ENCODE results near the gene TNN.

TNN gene

DNA sequence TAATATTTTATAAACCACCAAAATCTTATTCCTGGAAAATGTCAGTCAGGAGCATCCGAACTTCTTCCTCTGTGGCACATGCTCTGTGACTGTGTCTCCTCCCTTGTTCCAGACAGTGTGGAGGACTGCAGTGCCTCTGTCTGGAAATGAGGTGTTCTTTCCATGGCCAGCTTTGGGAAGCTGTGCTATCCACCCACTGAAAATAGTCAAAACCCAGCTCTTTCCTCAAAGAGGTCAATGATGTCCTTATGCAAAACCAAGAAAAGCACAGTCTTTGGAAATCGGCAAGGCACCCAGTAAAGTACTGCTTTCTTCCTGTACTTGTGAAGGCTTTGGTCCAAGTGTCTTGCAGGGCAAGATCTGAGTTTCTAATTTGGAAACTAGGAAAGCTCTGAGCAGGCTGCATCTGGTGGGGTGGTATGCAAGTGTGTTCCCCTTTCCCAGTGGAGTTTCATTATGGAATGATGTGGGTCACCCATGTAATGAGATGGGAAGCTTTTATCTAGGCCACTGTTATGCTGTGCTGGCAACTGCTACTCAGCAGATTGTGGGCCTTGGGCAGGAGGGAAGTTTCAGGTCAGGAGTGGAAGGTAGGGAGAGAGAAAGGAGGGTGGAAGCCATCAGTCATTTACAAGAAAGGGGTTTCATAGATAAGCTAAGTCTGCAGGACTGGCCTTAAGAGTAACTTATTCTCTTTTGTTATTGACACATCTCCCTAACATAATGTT, 119.0 kb downstream of the TNN start:
- no peak for DNase-seq (ENCODE audit: low read depth)
- H3K4me3 ChIP-seq (ENCODE audit: control insufficient read depth, low read depth, low read length) = no peak overlapping the region
- TF ChIP-seq CTCF (conservative IDR thresholded peaks at IDR 0.05; ENCODE audit: control insufficient read depth, insufficient read depth, low read depth, low read length) = no peak

GRCh38 chr1:175188936-175189335, 121.3 kb downstream of the TNN start:
- no peak overlapping the region for H3K4me3 ChIP-seq (ENCODE audit: control insufficient read depth, low read depth, low read length)

GRCh38 chr1:175191659-175192058, 124.0 kb downstream of the TNN start:
- H3K4me3 ChIP-seq (ENCODE audit: control insufficient read depth, low read depth, low read length) = peak overlapping the region; percentile 42
- no peak for TF ChIP-seq CTCF (conservative IDR thresholded peaks at IDR 0.05; ENCODE audit: control insufficient read depth, insufficient read depth, low read depth, low read length)
- DNase-seq (ENCODE audit: low read depth) = no peak

More at GRCh38 chr1:175188936-175189335, 121.3 kb downstream of the TNN start:
- TF ChIP-seq CTCF (conservative IDR thresholded peaks at IDR 0.05; ENCODE audit: control insufficient read depth, insufficient read depth, low read depth, low read length) = no peak
- DNase-seq (ENCODE audit: low read depth) = no peak

DNA sequence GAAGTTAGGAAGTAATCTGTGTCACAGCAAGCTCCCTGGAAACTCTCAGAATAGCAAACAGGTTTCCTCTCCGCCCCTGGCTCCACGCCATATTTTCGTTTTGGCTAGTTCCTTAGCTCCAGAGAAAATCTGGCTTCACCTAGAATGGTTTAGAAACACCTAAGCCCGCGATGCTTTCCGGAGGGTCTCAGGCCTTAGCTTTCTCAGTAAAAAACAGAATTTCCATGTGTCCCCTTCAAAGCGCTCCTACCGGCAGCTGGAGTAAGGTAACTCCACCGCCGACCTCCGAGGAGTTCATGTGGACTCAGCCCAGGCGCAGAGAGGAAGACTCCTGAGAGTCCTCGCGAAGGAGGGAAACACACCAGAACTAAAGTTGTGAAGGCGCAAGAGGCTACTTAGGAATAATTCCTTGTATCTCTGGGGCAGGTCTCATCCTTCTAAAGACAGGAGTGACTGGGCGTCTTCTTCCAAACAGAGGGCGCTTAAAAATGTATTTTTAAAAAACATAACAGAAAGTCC, 124.5 kb downstream of the TNN start:
- H3K4me3 ChIP-seq (ENCODE audit: control insufficient read depth, low read depth, low read length) = peak overlapping the region; percentile 42
- no peak for TF ChIP-seq CTCF (conservative IDR thresholded peaks at IDR 0.05; ENCODE audit: control insufficient read depth, insufficient read depth, low read depth, low read length)
- DNase-seq (ENCODE audit: low read depth) = no peak

GRCh38 chr1:175192630-175193526, 125.2 kb downstream of the TNN start, which contains the start of gene KIAA0040:
TSS of gene KIAA0040 (minus strand) at chr1:175192776. CDS start at chr1:175161013, 31,763 bp downstream.
- peak within 1 kb of the TSS; percentile 42 for H3K4me3 ChIP-seq (ENCODE audit: control insufficient read depth, low read depth, low read length)
- TF ChIP-seq CTCF (conservative IDR thresholded peaks at IDR 0.05; ENCODE audit: control insufficient read depth, insufficient read depth, low read depth, low read length) = no peak
- DNase-seq (ENCODE audit: low read depth) = no peak

GRCh38 chr1:175193527-175193910, 125.9 kb downstream of the TNN start:
- TF ChIP-seq CTCF (conservative IDR thresholded peaks at IDR 0.05; ENCODE audit: control insufficient read depth, insufficient read depth, low read depth, low read length) = no peak
- no peak overlapping the region for H3K4me3 ChIP-seq (ENCODE audit: control insufficient read depth, low read depth, low read length)
- peak; percentile 50 for DNase-seq (ENCODE audit: low read depth)

Measured in fibroblast of mammary gland (primary cell).